DOHH2 (cell line): ENCODE measurements around the gene TNFSF8.

Source experiments
- EZH2phosphoT487 ChIP-seq: fragments of 200-600 bp; sonication (generic); IDR thresholded peaks from 2 replicates; pipeline ENCODE4 v1.6.1; 2017; ENCODE audit warnings: borderline replicate concordance, mild to moderate bottlenecking, antibody characterized with exemption, low read length, moderate library complexity, mixed read lengths
- TF ChIP-seq, protein P1 (sequence below): fragments of 200-600 bp; sonication (generic); IDR thresholded peaks from one replicate; pipeline ENCODE4 v1.5.1; 2014; ENCODE audit warnings: antibody characterized with exemption, mild to moderate bottlenecking, low read depth, low read length; ENCODE audit not compliant: poor library complexity, severe bottlenecking

- TF ChIP-seq, protein P1, sequence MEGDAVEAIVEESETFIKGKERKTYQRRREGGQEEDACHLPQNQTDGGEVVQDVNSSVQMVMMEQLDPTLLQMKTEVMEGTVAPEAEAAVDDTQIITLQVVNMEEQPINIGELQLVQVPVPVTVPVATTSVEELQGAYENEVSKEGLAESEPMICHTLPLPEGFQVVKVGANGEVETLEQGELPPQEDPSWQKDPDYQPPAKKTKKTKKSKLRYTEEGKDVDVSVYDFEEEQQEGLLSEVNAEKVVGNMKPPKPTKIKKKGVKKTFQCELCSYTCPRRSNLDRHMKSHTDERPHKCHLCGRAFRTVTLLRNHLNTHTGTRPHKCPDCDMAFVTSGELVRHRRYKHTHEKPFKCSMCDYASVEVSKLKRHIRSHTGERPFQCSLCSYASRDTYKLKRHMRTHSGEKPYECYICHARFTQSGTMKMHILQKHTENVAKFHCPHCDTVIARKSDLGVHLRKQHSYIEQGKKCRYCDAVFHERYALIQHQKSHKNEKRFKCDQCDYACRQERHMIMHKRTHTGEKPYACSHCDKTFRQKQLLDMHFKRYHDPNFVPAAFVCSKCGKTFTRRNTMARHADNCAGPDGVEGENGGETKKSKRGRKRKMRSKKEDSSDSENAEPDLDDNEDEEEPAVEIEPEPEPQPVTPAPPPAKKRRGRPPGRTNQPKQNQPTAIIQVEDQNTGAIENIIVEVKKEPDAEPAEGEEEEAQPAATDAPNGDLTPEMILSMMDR, result no peak
- no peak for TF ChIP-seq EZH2phosphoT487
These were observed 63.1 kb downstream of the TNFSF8 start for GRCh38 chr9:114867327-114867726.
